ENCODE measurements around the gene FNBP1. TPM values are rescaled to one million over a fixed set of nuclear protein-coding genes. Genes with fewer than 3 reads are reported as not detected.

The FNBP1 gene
- total and polyA plus RNA-seq, 2 of the 8 experiments (the other 6 are each of a cell fraction or from before 2014, with no cell fraction given), result 7.2 to 40.9 TPM

GRCh38 chr9:129868023-129868871, 174.7 kb downstream of the FNBP1 start:
- Histone ChIP-seq H2BK120ac (replicated peaks; ENCODE audit: low read depth, low read length) (no peak overlapping the region), H3K4ac (replicated peaks; ENCODE audit: insufficient read length, low read depth, low read length) (no peak overlapping the region), H3K27me3 (replicated peaks in 1 of 4; ENCODE audit: control insufficient read depth in 3 of 4, extremely low read depth in 1 of 4, insufficient read depth in 3 of 4, low read length in 3 of 4) (no peaks in the 10 kb centered on the region), H3K79me1 (ENCODE audit: low read depth, low read length) (no peaks in the 10 kb centered on the region), H2AFZ (ENCODE audit: low read length) (no peak overlapping the region), H3K18ac (ENCODE audit: extremely low read depth, low read length) (no peak overlapping the region), H2BK12ac (ENCODE audit: low read depth, low read length) (no peak overlapping the region), H3K4me2 (ENCODE audit: insufficient read depth in 1 of 2, low read depth in 2 of 2, low read length in 2 of 2) (no peak overlapping the region), H3K56ac (replicated peaks; ENCODE audit: insufficient read length, low read depth, low read length) (no peak overlapping the region), H2BK5ac (ENCODE audit: low read depth, low read length) (no peak overlapping the region), H4K5ac (ENCODE audit: insufficient read length, low read depth, low read length) (no peak overlapping the region), H2BK20ac (ENCODE audit: low read length) (no peak overlapping the region), H3K4me1 (replicated peaks in 1 of 4; ENCODE audit: control insufficient read depth in 3 of 4, insufficient read depth in 4 of 4, low read length in 3 of 4) (no peaks in the 10 kb centered on the region), H3K27ac (ENCODE audit: low read depth, low read length) (no peak overlapping the region), H3K23ac (ENCODE audit: insufficient read length) (no peak overlapping the region), H3K14ac (ENCODE audit: insufficient read length) (no peak overlapping the region), H4K91ac (replicated peaks; ENCODE audit: insufficient read length, low read length) (peak overlapping the region; percentile 15), H3K79me2 (ENCODE audit: control insufficient read depth in 1 of 2, insufficient read depth in 2 of 2, low read length in 2 of 2) (no peaks in the 10 kb centered on the region), H3K36me3 (ENCODE audit: control insufficient read depth in 2 of 4, insufficient read depth in 4 of 4, low read length in 3 of 4) (peaks cover 0 to 4% (median 0%) of the 10 kb centered on the region in 4 experiments; a peak in 2 of 8 replicates), H2BK15ac (ENCODE audit: low read length) (no peak overlapping the region), H3K23me2 (ENCODE audit: low read depth, low read length) (no peaks in the 10 kb centered on the region), H3K9me3 (ENCODE audit: insufficient read depth in 2 of 2, low read depth in 1 of 2, low read length in 1 of 2) (no peaks in the 10 kb centered on the region), H3K9ac (replicated peaks in 1 of 4; ENCODE audit: extremely low read depth in 1 of 4, low read depth in 3 of 4, low read length in 3 of 4) (no peak overlapping the region), H3K4me3 (ENCODE audit: extremely low read depth in 1 of 4, insufficient read depth in 2 of 4, low read depth in 3 of 4, low read length in 4 of 4) (no peak overlapping the region), H4K20me1 (replicated peaks in 1 of 2; ENCODE audit: control insufficient read depth in 1 of 2, insufficient read depth in 2 of 2, low read length in 2 of 2) (no peaks in the 10 kb centered on the region), H2AK5ac (ENCODE audit: low read depth, low read length) (no peak overlapping the region), H4K8ac (ENCODE audit: extremely low read depth, insufficient read depth, low read length) (no peak overlapping the region)
- ChIA-PET POLR2A (ENCODE audit: partially characterized antibody) (interaction anchor here (1.0 to 1.4 kb wide), 2 partner anchors 9 to 59 kb away, joined by 3 read pairs; no protein-coding TSS in a partner anchor), CTCF (ENCODE audit: partially characterized antibody) (interaction anchor here (0.6 to 1.5 kb wide), 11 partner anchors 11 to 178 kb away, joined by 3 to 5 read pairs (median 3); no protein-coding TSS in a partner anchor)
- WGBS, 2 experiments (ENCODE audit: extremely low coverage in 1 of 2, insufficient coverage in 1 of 2, insufficient read length in 1 of 2, insufficient replicate concordance in 2 of 2, low coverage in 1 of 2, low lambda C conversion rate in 2 of 2, missing lambda C conversion rate in 1 of 2), result 84% methylated on average over 46 of the region's 48 CpGs; no CpG with 5 or more reads in 1 of the 2 experiments
- DNase-seq (ENCODE audit: low read depth in 1 of 2, low spot score in 2 of 2) (no peak), FAIRE-seq (no peak)
- no peak for TF ChIP-seq RXRA (IDR thresholded peaks at IDR 0.05; ENCODE audit: insufficient read depth, low read depth, low read length)
- TF ChIP-seq RFX5 (IDR thresholded peaks at IDR 0.05; ENCODE audit: borderline replicate concordance, low read depth, low read length), result no peak
- no peak for TF ChIP-seq USF2 (IDR thresholded peaks at IDR 0.05; ENCODE audit: low read length)
